PC-9 (cell line): ENCODE measurements around the gene HSPA12A. TPM values are rescaled to one million over a fixed set of nuclear protein-coding genes. Genes with fewer than 3 reads are reported as not detected.

Experiments used
- BruUV-seq: library from RNA; stranded (reverse); fragments of 400-500 nt; replicated peaks from 2 replicates; lab custom pipeline; 2021; lab: Mats Ljungman, UMichigan
- CTCF ChIA-PET: fragments of 300-600 bp; sonication (Branson Sonifier 250); formaldehyde crosslinking; loops from one replicate; lab custom pipeline; 2022; ENCODE audit warnings: antibody characterized with exemption; lab: Charles Lee
- POLR2A ChIA-PET: fragments of 300-600 bp; sonication (Branson Sonifier 250); formaldehyde crosslinking; loops from one replicate; lab custom pipeline; 2022; ENCODE audit warnings: antibody characterized with exemption; ENCODE audit not compliant: unreplicated experiment; lab: Charles Lee
- DNase-seq, 2 experiments: peaks; one replicate each; pipeline versions ENCODE4 v3.0.0 to v3.0.0-alpha.2; 2015 to 2022; ENCODE audit warnings: mixed read lengths in 1 of 2
- H2AFZ ChIP-seq: fragments of 200-600 bp; sonication (generic); 2 replicates; pipeline ENCODE4 v1.8.1; 2017; ENCODE audit warnings: antibody characterized with exemption
- H3F3A ChIP-seq: fragments of 200-600 bp; sonication (generic); 2 replicates; pipeline ENCODE4 v1.8.1; 2017; ENCODE audit warnings: antibody characterized with exemption, mild to moderate bottlenecking, low read depth; ENCODE audit not compliant: insufficient read depth
- H3K27ac ChIP-seq: fragments of 200-600 bp; sonication (generic); 2 replicates; pipeline ENCODE4 v1.6.1; 2016; ENCODE audit warnings: mixed run types
- H3K27me3 ChIP-seq: fragments of 200-600 bp; sonication (generic); 2 replicates; pipeline ENCODE4 v1.6.1; 2016; ENCODE audit warnings: low read depth, mixed run types; ENCODE audit not compliant: insufficient read depth
- H3K36me3 ChIP-seq: fragments of 200-600 bp; sonication (generic); 2 replicates; pipeline ENCODE4 v1.6.1; 2016; ENCODE audit warnings: low read depth, mixed run types
- H3K4me1 ChIP-seq: fragments of 200-600 bp; sonication (generic); replicated peaks from 2 replicates; pipeline ENCODE4 v1.6.1; 2016; ENCODE audit warnings: mixed run types; ENCODE audit not compliant: insufficient read depth
- H3K4me2 ChIP-seq: fragments of 200-600 bp; sonication (generic); 2 replicates; pipeline ENCODE4 v1.6.1; 2017; ENCODE audit warnings: mixed run types
- H3K4me3 ChIP-seq: fragments of 200-600 bp; sonication (generic); 2 replicates; pipeline ENCODE4 v1.6.1; 2016; ENCODE audit warnings: mixed run types
- H3K79me2 ChIP-seq: fragments of 200-600 bp; sonication (generic); 2 replicates; pipeline ENCODE4 v1.6.1; 2017; ENCODE audit warnings: low read depth, mixed run types
- H3K9me2 ChIP-seq: fragments of 200-600 bp; sonication (generic); 2 replicates; pipeline ENCODE4 v1.8.1; 2017; ENCODE audit warnings: mild to moderate bottlenecking; ENCODE audit not compliant: insufficient read depth
- H3K9me3 ChIP-seq: fragments of 200-600 bp; sonication (generic); 2 replicates; pipeline ENCODE4 v1.8.1; 2016; ENCODE audit warnings: low read depth; ENCODE audit not compliant: insufficient read depth
- H4K20me1 ChIP-seq: fragments of 200-600 bp; sonication (generic); 2 replicates; pipeline ENCODE4 v1.8.1; 2017; ENCODE audit not compliant: insufficient read depth
- EZH2 ChIP-seq: fragments of 200-600 bp; sonication (generic); IDR thresholded peaks from 2 replicates; pipeline ENCODE4 v1.8.0; 2017; ENCODE audit warnings: antibody characterized with exemption, low read depth
- intact Hi-C: fragments of 100-400 bp; cut with micrococcal nuclease; formaldehyde crosslinking; loops from one replicate; pipeline ENCODE4 v1.10.0; 2022; ENCODE audit not compliant: unreplicated experiment
- total RNA-seq: library from RNA; stranded (reverse); gene quantifications from 2 replicates; pipeline ENCODE4 v1.2.3, GENCODE V29; 2021
- TF ChIP-seq, protein P1 (sequence below): fragments of 200-600 bp; sonication (generic); conservative IDR thresholded peaks from 2 replicates; pipeline ENCODE4 v1.6.1; 2017; ENCODE audit warnings: mixed run types, antibody characterized with exemption, mild to moderate bottlenecking, moderate library complexity

HSPA12A gene
- total RNA-seq, 1 experiment from 2014 or later: 12.1 TPM

DNA sequence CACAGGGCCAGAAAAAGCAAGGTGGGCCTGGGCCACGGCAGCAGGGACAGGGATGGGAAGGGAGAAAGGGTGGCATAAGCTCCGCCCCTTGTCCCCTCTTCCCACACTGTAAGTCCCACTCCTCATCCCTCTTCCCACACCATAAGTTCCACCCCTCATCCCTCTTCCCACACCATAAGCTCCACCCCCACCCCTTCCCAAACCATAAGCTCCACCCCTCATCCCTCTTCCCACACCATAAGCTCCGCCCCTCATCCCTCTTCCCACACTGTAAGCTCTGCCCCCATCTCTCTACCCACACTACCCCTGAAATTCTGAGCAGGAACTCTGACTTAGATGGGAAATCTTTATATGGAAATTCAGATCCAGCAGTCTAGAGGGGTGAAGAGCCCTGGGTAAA is 55.7 kb downstream of the HSPA12A start:
- Histone ChIP-seq H3K9me3 (no peaks in the 10 kb centered on the region), H3K4me3 (no peak overlapping the region), H3K4me2 (no peak overlapping the region), H3K79me2 (no peaks in the 10 kb centered on the region), H3K36me3 (no peaks in the 10 kb centered on the region), H3K4me1 (no peaks in the 10 kb centered on the region; the same call in 1 of the 2 replicates), H3K27ac (no peak overlapping the region), H3K9me2 (no peaks in the 10 kb centered on the region), H2AFZ (no peak overlapping the region), H3F3A (no peaks in the 10 kb centered on the region), H4K20me1 (no peaks in the 10 kb centered on the region), H3K27me3 (no peaks in the 10 kb centered on the region)
- no TSS peak for BruUV-seq
- intact Hi-C loops: no loop called here
- TF ChIP-seq, protein P1, sequence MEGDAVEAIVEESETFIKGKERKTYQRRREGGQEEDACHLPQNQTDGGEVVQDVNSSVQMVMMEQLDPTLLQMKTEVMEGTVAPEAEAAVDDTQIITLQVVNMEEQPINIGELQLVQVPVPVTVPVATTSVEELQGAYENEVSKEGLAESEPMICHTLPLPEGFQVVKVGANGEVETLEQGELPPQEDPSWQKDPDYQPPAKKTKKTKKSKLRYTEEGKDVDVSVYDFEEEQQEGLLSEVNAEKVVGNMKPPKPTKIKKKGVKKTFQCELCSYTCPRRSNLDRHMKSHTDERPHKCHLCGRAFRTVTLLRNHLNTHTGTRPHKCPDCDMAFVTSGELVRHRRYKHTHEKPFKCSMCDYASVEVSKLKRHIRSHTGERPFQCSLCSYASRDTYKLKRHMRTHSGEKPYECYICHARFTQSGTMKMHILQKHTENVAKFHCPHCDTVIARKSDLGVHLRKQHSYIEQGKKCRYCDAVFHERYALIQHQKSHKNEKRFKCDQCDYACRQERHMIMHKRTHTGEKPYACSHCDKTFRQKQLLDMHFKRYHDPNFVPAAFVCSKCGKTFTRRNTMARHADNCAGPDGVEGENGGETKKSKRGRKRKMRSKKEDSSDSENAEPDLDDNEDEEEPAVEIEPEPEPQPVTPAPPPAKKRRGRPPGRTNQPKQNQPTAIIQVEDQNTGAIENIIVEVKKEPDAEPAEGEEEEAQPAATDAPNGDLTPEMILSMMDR: no peak
- no peak for TF ChIP-seq EZH2
- ChIA-PET CTCF (no interaction called here), POLR2A (no interaction called here)
- no peak for DNase-seq

DNA sequence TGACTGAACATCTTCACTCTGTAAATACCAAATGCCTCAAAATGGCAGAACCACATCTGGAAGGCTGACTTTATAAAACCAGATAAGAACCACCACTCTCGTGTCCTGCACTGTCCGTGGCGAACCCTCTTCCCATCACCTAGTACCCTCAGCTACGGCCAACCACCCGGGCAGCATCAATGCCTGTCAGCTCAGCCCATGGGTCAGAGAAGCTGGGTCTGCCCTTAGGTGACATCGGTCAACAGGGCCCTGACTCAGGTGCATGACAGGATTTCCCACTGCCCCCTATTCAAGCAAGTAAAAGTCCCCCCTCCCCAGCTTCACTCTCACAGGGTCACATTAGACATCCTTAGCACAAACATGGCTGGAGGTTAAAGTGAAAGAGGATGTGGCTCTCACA is 56.6 kb downstream of the HSPA12A start:
- H3K4me1 ChIP-seq: no peaks in the 10 kb centered on the region; the same call in 1 of the 2 replicates
- intact Hi-C loops: no loop called here
- H3K27ac ChIP-seq: no peak overlapping the region
- no peak overlapping the region for H3K4me2 ChIP-seq
- H3K9me2 ChIP-seq: no peaks in the 10 kb centered on the region
- no TSS peak for BruUV-seq
- DNase-seq: no peak
- no peaks in the 10 kb centered on the region for H3K36me3 ChIP-seq
- no peak overlapping the region for H3K4me3 ChIP-seq
- TF ChIP-seq EZH2: no peak
- TF ChIP-seq, protein P1: no peak
- H4K20me1 ChIP-seq: no peaks in the 10 kb centered on the region
- no peaks in the 10 kb centered on the region for H3K27me3 ChIP-seq
- POLR2A ChIA-PET: no interaction called here
- no peaks in the 10 kb centered on the region for H3K9me3 ChIP-seq
- no peaks in the 10 kb centered on the region for H3F3A ChIP-seq
- no peaks in the 10 kb centered on the region for H3K79me2 ChIP-seq
- no peak overlapping the region for H2AFZ ChIP-seq
- CTCF ChIA-PET: interaction anchor here (0.6 kb wide), 1 partner anchor 121 kb away, joined by 4 read pairs; no protein-coding TSS in a partner anchor

DNA sequence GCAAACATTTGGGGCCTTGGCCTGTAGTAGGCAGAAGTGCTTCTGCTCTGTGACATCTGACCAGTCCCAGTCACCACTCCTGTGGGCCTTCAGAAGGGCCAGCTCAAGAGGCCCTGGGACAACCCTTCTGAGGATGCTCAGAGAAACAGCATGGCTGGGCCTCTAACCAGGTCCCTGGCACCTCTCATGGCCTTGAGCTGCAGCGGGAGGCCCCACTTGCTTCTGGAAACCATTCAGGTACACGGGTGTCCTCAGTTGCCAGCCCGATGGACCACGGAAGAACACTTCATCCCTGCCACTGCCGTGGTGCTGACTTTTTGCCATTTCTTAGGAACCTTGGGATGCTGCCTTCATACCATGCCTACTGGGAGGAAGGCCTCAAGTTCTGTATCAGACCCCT is 57.6 kb downstream of the HSPA12A start:
- no TSS peak for BruUV-seq
- no peak for DNase-seq
- Histone ChIP-seq H3K4me3 (no peak overlapping the region), H4K20me1 (no peaks in the 10 kb centered on the region), H3K9me2 (no peaks in the 10 kb centered on the region), H3K4me2 (no peak overlapping the region), H3F3A (no peaks in the 10 kb centered on the region), H3K27ac (no peak overlapping the region), H3K4me1 (no peaks in the 10 kb centered on the region; the same call in 1 of the 2 replicates), H3K27me3 (no peaks in the 10 kb centered on the region), H3K9me3 (no peaks in the 10 kb centered on the region), H3K79me2 (no peaks in the 10 kb centered on the region), H3K36me3 (no peaks in the 10 kb centered on the region), H2AFZ (no peak overlapping the region)
- CTCF ChIA-PET: interaction anchor here (0.7 kb wide), 1 partner anchor 1891 kb away, joined by 5 read pairs; no protein-coding TSS in a partner anchor
- intact Hi-C loops: no loop called here
- POLR2A ChIA-PET: no interaction called here
- TF ChIP-seq EZH2: no peak
- TF ChIP-seq, protein P1: no peak
